Fibroblast of lung (primary cell): ENCODE results near the gene VWA8.

Experiments
- EZH2 ChIP-seq: IDR thresholded peaks from 2 replicates; pipeline ENCODE4 v1.5.1; 2012; ENCODE audit warnings: low read length, control low read depth, mild to moderate bottlenecking; ENCODE audit errors: missing control alignments
- TF ChIP-seq, protein P1 (sequence below), 2 donors: IDR thresholded peaks in 1 of 2; conservative IDR thresholded peaks in 1 of 2; 1 replicate in 1 of 2; 2 replicates in 1 of 2; pipeline ENCODE4 v1.5.1; 2011 to 2012; ENCODE audit warnings: low read length in 2 of 2, control low read depth in 1 of 2, inconsistent platforms in 1 of 2, low read depth in 1 of 2, mild to moderate bottlenecking in 1 of 2

DNA sequence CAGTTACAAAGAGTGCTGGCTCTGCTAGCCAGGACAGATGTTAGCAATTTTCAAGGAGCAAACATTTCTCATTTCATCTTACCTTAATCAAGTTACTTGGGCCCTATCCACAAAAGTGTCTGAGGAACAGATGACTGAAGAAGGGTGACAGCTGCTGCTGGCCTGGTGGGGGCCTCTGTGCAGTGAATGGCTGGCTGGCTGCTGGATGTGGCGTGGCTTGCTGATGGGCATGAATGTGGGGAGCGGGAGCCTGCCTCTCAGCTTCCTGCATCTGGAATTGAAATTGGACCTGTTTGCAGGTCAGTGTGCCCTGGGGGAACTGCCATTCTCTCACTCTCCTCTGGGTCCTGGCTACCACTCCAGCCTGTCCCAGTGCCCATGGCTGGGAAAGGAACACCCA is 408.9 kb downstream of the VWA8 start:
- TF ChIP-seq, protein P1, sequence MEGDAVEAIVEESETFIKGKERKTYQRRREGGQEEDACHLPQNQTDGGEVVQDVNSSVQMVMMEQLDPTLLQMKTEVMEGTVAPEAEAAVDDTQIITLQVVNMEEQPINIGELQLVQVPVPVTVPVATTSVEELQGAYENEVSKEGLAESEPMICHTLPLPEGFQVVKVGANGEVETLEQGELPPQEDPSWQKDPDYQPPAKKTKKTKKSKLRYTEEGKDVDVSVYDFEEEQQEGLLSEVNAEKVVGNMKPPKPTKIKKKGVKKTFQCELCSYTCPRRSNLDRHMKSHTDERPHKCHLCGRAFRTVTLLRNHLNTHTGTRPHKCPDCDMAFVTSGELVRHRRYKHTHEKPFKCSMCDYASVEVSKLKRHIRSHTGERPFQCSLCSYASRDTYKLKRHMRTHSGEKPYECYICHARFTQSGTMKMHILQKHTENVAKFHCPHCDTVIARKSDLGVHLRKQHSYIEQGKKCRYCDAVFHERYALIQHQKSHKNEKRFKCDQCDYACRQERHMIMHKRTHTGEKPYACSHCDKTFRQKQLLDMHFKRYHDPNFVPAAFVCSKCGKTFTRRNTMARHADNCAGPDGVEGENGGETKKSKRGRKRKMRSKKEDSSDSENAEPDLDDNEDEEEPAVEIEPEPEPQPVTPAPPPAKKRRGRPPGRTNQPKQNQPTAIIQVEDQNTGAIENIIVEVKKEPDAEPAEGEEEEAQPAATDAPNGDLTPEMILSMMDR (conservative IDR thresholded peaks at IDR 0.05 in 1 of 2, IDR thresholded peaks at IDR 0.05 in 1 of 2; ENCODE audit: low read depth in 1 of 2, low read length in 2 of 2) = no peak
- TF ChIP-seq EZH2 = no peak
